Measurements from ENCODE around the gene FBXW11.

DNA sequence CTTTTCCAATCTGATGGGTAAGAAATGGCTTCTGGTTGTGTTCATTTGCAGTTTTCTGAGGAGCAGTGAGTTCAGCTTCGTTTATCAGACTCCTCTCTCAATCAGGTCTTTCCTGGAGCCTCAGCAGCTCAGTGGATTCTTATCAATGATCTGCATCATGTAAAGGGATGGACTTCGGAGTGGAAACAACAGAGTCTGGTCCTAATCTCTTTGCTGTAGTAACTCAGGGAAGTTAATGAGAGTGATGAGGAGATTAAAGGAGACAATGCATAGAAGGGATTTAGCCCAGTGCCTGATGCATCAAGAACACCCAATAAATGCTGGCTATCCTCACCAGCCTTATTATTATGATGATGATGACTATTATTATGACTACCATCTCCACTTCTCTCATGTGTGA, 173.7 kb downstream of the FBXW11 start:
- TF ChIP-seq, protein P1, sequence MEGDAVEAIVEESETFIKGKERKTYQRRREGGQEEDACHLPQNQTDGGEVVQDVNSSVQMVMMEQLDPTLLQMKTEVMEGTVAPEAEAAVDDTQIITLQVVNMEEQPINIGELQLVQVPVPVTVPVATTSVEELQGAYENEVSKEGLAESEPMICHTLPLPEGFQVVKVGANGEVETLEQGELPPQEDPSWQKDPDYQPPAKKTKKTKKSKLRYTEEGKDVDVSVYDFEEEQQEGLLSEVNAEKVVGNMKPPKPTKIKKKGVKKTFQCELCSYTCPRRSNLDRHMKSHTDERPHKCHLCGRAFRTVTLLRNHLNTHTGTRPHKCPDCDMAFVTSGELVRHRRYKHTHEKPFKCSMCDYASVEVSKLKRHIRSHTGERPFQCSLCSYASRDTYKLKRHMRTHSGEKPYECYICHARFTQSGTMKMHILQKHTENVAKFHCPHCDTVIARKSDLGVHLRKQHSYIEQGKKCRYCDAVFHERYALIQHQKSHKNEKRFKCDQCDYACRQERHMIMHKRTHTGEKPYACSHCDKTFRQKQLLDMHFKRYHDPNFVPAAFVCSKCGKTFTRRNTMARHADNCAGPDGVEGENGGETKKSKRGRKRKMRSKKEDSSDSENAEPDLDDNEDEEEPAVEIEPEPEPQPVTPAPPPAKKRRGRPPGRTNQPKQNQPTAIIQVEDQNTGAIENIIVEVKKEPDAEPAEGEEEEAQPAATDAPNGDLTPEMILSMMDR (IDR thresholded peaks at IDR 0.05), result no peak
- TF ChIP-seq POLR2A (IDR thresholded peaks at IDR 0.05), result no peak

Data from body of pancreas (tissue), 4 donors.